Measurements from ENCODE around the gene SLC16A1.

- TF ChIP-seq TCF7 (CRISPR knock-in tag; IDR thresholded peaks at IDR 0.05; ENCODE audit: low read depth) (no peak), KAT7 (CRISPR knock-in tag; IDR thresholded peaks at IDR 0.05; ENCODE audit: borderline replicate concordance) (no peak), CTCF (IDR thresholded peaks at IDR 0.05) (no peak), ZNF263 (CRISPR knock-in tag; IDR thresholded peaks at IDR 0.05; ENCODE audit: low read depth) (no peak), TEAD4 (CRISPR knock-in tag; IDR thresholded peaks at IDR 0.05) (no peak), IRF2 (CRISPR knock-in tag; IDR thresholded peaks at IDR 0.05; ENCODE audit: borderline replicate concordance, low read depth) (no peak), NR1H2 (CRISPR knock-in tag; IDR thresholded peaks at IDR 0.05) (no peak)
These were observed 5.1 kb upstream of the SLC16A1 start for GRCh38 chr1:112961072-112961471.
